SU-DHL-6 (cell line): ENCODE measurements around the gene TXLNG.

Experiments used
- H2AFZ ChIP-seq: fragments of 200-600 bp; sonication (generic); 2 replicates; pipeline ENCODE4 v1.6.1; 2014; ENCODE audit warnings: low read depth, mild to moderate bottlenecking, moderate library complexity, mixed read lengths, antibody characterized with exemption, low read length; ENCODE audit not compliant: severe bottlenecking
- H3F3A ChIP-seq: fragments of 200-600 bp; shearing (Covaris generic); 2 replicates; pipeline ENCODE4 v1.6.0; 2016; ENCODE audit warnings: antibody characterized with exemption, mild to moderate bottlenecking; ENCODE audit not compliant: insufficient read depth
- H3K27ac ChIP-seq: fragments of 200-600 bp; sonication (generic); 2 replicates; pipeline ENCODE4 v1.5.1; 2016; ENCODE audit warnings: low read depth, mild to moderate bottlenecking, low read length, moderate library complexity, mixed read lengths
- H3K27me3 ChIP-seq: fragments of 200-600 bp; sonication (generic), shearing (Covaris generic); 2 replicates; pipeline ENCODE4 v1.6.0; 2014; ENCODE audit warnings: mild to moderate bottlenecking, low read length
- H3K36me3 ChIP-seq: fragments of 200-600 bp; sonication (generic); 2 replicates; pipeline ENCODE4 v1.6.1; 2014; ENCODE audit warnings: mild to moderate bottlenecking, low read length, mixed read lengths
- H3K4me2 ChIP-seq: fragments of 300-600, 200-600 bp; shearing (Covaris generic), sonication (generic); 2 replicates; pipeline ENCODE4 v1.6.0; 2014; ENCODE audit warnings: low read length, low read depth, mild to moderate bottlenecking; ENCODE audit not compliant: poor library complexity, severe bottlenecking
- H3K4me3 ChIP-seq: fragments of 200-600 bp; sonication (generic); 2 replicates; pipeline ENCODE4 v1.5.1; 2014; ENCODE audit warnings: antibody characterized with exemption, low read length, mild to moderate bottlenecking, mixed read lengths; ENCODE audit not compliant: insufficient read depth, poor library complexity, severe bottlenecking
- H3K79me2 ChIP-seq: fragments of 200-600 bp; sonication (generic); 2 replicates; pipeline ENCODE4 v1.6.1; 2014; ENCODE audit warnings: mild to moderate bottlenecking, low read length, moderate library complexity; ENCODE audit not compliant: insufficient read depth
- H3K9ac ChIP-seq: fragments of 200-600 bp; sonication (generic); 2 replicates; pipeline ENCODE4 v1.7.0; 2014; ENCODE audit warnings: mild to moderate bottlenecking, low read length
- H3K9me2 ChIP-seq: fragments of 200-600 bp; sonication (generic); replicated peaks from 2 replicates; pipeline ENCODE4 v1.6.1; 2014; ENCODE audit warnings: low read length; ENCODE audit not compliant: insufficient read depth
- H3K9me3 ChIP-seq: fragments of 200-600 bp; sonication (generic); 2 replicates; pipeline ENCODE4 v1.6.1; 2014; ENCODE audit warnings: low read length, mixed read lengths; ENCODE audit not compliant: insufficient read depth
- H4K20me1 ChIP-seq: fragments of 200-600 bp; sonication (generic); 2 replicates; pipeline ENCODE4 v1.6.1; 2014; ENCODE audit warnings: low read depth, mild to moderate bottlenecking, antibody characterized with exemption, low read length, moderate library complexity, mixed read lengths
- EZH2phosphoT487 ChIP-seq: fragments of 200-600 bp; sonication (generic), shearing (Covaris generic); conservative IDR thresholded peaks from 2 replicates; pipeline ENCODE4 v1.6.1; 2018; ENCODE audit warnings: mild to moderate bottlenecking, antibody characterized with exemption, low read length, moderate library complexity, mixed read lengths
- TF ChIP-seq, protein P1 (sequence below): fragments of 200-600 bp; sonication (generic); IDR thresholded peaks from one replicate; pipeline ENCODE4 v1.5.1; 2017; ENCODE audit warnings: antibody characterized with exemption, mild to moderate bottlenecking, low read length, moderate library complexity; ENCODE audit not compliant: insufficient read depth, poor library complexity, severe bottlenecking

Gene TXLNG

GRCh38 chrX:16856744-16857143, 70.5 kb downstream of the TXLNG start:
- Histone ChIP-seq H3K79me2 (peaks cover 65% of the 10 kb centered on the region), H2AFZ (no peak overlapping the region), H3K36me3 (peaks cover 13% of the 10 kb centered on the region; the same call in 1 of the 2 replicates), H3K9ac (no peak overlapping the region), H4K20me1 (no peaks in the 10 kb centered on the region), H3K4me3 (no peak overlapping the region), H3F3A (no peaks in the 10 kb centered on the region), H3K27ac (no peak overlapping the region), H3K4me2 (no peak overlapping the region), H3K9me2 (no peaks in the 10 kb centered on the region), H3K27me3 (no peaks in the 10 kb centered on the region), H3K9me3 (no peaks in the 10 kb centered on the region)
- TF ChIP-seq, protein P1, sequence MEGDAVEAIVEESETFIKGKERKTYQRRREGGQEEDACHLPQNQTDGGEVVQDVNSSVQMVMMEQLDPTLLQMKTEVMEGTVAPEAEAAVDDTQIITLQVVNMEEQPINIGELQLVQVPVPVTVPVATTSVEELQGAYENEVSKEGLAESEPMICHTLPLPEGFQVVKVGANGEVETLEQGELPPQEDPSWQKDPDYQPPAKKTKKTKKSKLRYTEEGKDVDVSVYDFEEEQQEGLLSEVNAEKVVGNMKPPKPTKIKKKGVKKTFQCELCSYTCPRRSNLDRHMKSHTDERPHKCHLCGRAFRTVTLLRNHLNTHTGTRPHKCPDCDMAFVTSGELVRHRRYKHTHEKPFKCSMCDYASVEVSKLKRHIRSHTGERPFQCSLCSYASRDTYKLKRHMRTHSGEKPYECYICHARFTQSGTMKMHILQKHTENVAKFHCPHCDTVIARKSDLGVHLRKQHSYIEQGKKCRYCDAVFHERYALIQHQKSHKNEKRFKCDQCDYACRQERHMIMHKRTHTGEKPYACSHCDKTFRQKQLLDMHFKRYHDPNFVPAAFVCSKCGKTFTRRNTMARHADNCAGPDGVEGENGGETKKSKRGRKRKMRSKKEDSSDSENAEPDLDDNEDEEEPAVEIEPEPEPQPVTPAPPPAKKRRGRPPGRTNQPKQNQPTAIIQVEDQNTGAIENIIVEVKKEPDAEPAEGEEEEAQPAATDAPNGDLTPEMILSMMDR = no peak
- no peak for TF ChIP-seq EZH2phosphoT487

- Histone ChIP-seq H3K9me3 (no peaks in the 10 kb centered on the region), H3F3A (no peaks in the 10 kb centered on the region), H3K27me3 (no peaks in the 10 kb centered on the region), H3K79me2 (peaks cover 93% of the 10 kb centered on the region), H2AFZ (no peak overlapping the region), H3K9me2 (no peaks in the 10 kb centered on the region), H4K20me1 (peaks cover 7% of the 10 kb centered on the region; the same call in 1 of the 2 replicates), H3K4me3 (no peak overlapping the region), H3K36me3 (peaks cover 16% of the 10 kb centered on the region; the same call in 1 of the 2 replicates), H3K27ac (no peak overlapping the region), H3K4me2 (no peak overlapping the region), H3K9ac (no peak overlapping the region)
- no peak for TF ChIP-seq EZH2phosphoT487
- TF ChIP-seq, protein P1 = no peak
Observed at GRCh38 chrX:16862829-16863228, 76.6 kb downstream of the TXLNG start.

DNA sequence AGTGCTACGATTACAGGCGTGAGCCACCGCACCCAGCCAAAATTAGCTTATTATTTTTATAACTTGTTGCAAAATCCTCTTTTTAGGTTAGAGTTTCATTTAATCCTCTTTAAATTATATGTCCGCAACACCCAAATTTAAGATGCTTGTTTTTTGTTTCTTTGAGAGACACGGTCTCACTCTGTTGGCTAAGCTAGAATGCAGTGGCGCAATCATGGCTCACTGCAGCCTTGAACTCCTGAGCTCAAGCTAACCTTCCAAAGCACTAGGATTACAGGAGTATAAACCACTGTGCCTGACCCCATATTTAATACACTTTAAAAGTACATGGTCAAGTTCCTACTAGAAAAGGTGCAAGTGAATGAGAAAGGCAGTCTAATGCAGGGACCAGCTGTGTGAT, 81.7 kb downstream of the TXLNG start:
- Histone ChIP-seq H3K79me2 (peaks cover 64% of the 10 kb centered on the region), H3K4me3 (no peak overlapping the region), H3K9me3 (no peaks in the 10 kb centered on the region), H3K36me3 (peaks cover 12% of the 10 kb centered on the region), H3K27me3 (no peaks in the 10 kb centered on the region), H3K9ac (peak overlapping the region; percentile 93; the same call in 1 of the 2 replicates), H3F3A (no peaks in the 10 kb centered on the region), H2AFZ (no peak overlapping the region), H3K4me2 (peak overlapping the region; percentile 83), H3K9me2 (no peaks in the 10 kb centered on the region), H4K20me1 (peaks cover 22% of the 10 kb centered on the region; the same call in 1 of the 2 replicates), H3K27ac (no peak overlapping the region)
- TF ChIP-seq EZH2phosphoT487 = no peak
- TF ChIP-seq, protein P1 = no peak
